Stimulated activated CD8-positive, alpha-beta memory T cell treated with anti-CD3 and anti-CD28 coated beads, Interleukin-4, amount 100 ng/mL, for 1 hour (primary cell): Measurements from ENCODE around the gene CXCL16.
A peak's percentile ranks its signal among the peaks of the same experiment; 100 is the strongest.
"Not testable (repeated sequence)": the region's sequence is repeated elsewhere in the genome, so short reads cannot be mapped to it uniquely, and the experiment has no call there.

ENCODE experiments used
- DNase-seq, 2 donors: peaks; one replicate each; pipeline ENCODE4 v3.0.0-alpha.2; 2020; ENCODE audit warnings: low read depth in 2 of 2, low spot score in 1 of 2

The CXCL16 gene

GRCh38 chr17:4721203-4722135 is 18.3 kb downstream of the CXCL16 start:
- DNase-seq, result no peak

- DNase-seq, result no peak
These were observed 18.9 kb downstream of the CXCL16 start for GRCh38 chr17:4720787-4721186.

- DNase-seq, result no peak
These were observed 20.0 kb downstream of the CXCL16 start for GRCh38 chr17:4719684-4720221.

- no peak for DNase-seq
These were observed 20.6 kb downstream of the CXCL16 start for GRCh38 chr17:4719146-4719545.

GRCh38 chr17:4718276-4718675 is 21.5 kb downstream of the CXCL16 start:
- no peak for DNase-seq

- no peak for DNase-seq
These were observed 21.9 kb downstream of the CXCL16 start for GRCh38 chr17:4717791-4718190.

- DNase-seq, result no peak
These were observed 23.6 kb downstream of the CXCL16 start for GRCh38 chr17:4716081-4716480.

- DNase-seq, result peak in 1 of 2 donors; percentile 33
These were observed 24.5 kb downstream of the CXCL16 start for GRCh38 chr17:4715063-4715744.

GRCh38 chr17:4714340-4715062 is 25.2 kb downstream of the CXCL16 start:
- DNase-seq, result not testable (repeated sequence)

GRCh38 chr17:4712526-4712925 is 27.2 kb downstream of the CXCL16 start:
- DNase-seq, result no peak

- DNase-seq, result no peak
These were observed 28.0 kb downstream of the CXCL16 start for GRCh38 chr17:4711661-4712181.

GRCh38 chr17:4710693-4711634 is 28.8 kb downstream of the CXCL16 start:
- peak in 1 of 2 donors; percentile 21 for DNase-seq

GRCh38 chr17:4709794-4710692 is 29.7 kb downstream of the CXCL16 start, which contains the start of gene ARRB2:
Gene ARRB2, plus strand, starts transcription at chr17:4710632. Its CDS starts 90 bp downstream, at chr17:4710722.
- peak; percentile 96 to 98 for DNase-seq

- DNase-seq, result no peak
These were observed 31.3 kb downstream of the CXCL16 start for GRCh38 chr17:4708436-4708835.

GRCh38 chr17:4706121-4706520 is 33.6 kb downstream of the CXCL16 start:
- DNase-seq, result no peak

- no peak for DNase-seq
These were observed 34.7 kb downstream of the CXCL16 start for GRCh38 chr17:4704991-4705390.

GRCh38 chr17:4704574-4704907 is 35.2 kb downstream of the CXCL16 start:
- DNase-seq, result not testable (repeated sequence)

- DNase-seq, result no peak
These were observed 36.4 kb downstream of the CXCL16 start for GRCh38 chr17:4703330-4703691.

- no peak for DNase-seq
These were observed 38.6 kb downstream of the CXCL16 start for GRCh38 chr17:4701116-4701515.
